Caco-2 (cell line): ENCODE results near the gene PRKCSH. TPM values are rescaled to one million over a fixed set of nuclear protein-coding genes. Genes with fewer than 3 reads are reported as not detected.

Experiments used
- BruUV-seq: library from RNA; stranded (reverse); fragments of 400-500 nt; replicated peaks from 2 replicates; lab custom pipeline; 2021; lab: Mats Ljungman, UMichigan
- CTCF ChIA-PET: fragments of 300-600 bp; sonication (Branson Sonifier 250); formaldehyde crosslinking; loops from one replicate; lab custom pipeline; 2022; ENCODE audit warnings: antibody characterized with exemption; lab: Charles Lee
- POLR2A ChIA-PET: fragments of 300-600 bp; sonication (Branson Sonifier 250); formaldehyde crosslinking; loops from one replicate; lab custom pipeline; 2022; ENCODE audit warnings: antibody characterized with exemption; lab: Charles Lee
- DNase-seq, 2 experiments: peaks; one replicate each; pipeline versions ENCODE4 v3.0.0 to v3.0.0-alpha.2; 2020 to 2022
- H3K27me3 ChIP-seq: replicated peaks from 2 replicates; pipeline ENCODE4 v1.6.0; 2011; ENCODE audit warnings: low read length; ENCODE audit not compliant: control insufficient read depth, insufficient read depth
- H3K36me3 ChIP-seq: 2 replicates; pipeline ENCODE4 v1.5.1; 2011; ENCODE audit warnings: low read length; ENCODE audit not compliant: control insufficient read depth, insufficient read depth
- H3K4me1 ChIP-seq: fragments of 250-450 bp; sonication (Bioruptor Pico); 2 replicates; pipeline ENCODE4 v1.5.1; 2020; ENCODE audit warnings: mild to moderate bottlenecking
- H3K4me3 ChIP-seq: 2 replicates; pipeline ENCODE4 v1.5.1; 2011; ENCODE audit warnings: low read depth, mild to moderate bottlenecking, control low read depth, low read length
- H3K9me3 ChIP-seq: fragments of 250-450 bp; sonication (Bioruptor Pico); 2 replicates; pipeline ENCODE4 v1.5.1; 2020; ENCODE audit warnings: mild to moderate bottlenecking, moderate library complexity
- H3K27ac Mint-ChIP-seq: one replicate; pipeline ENCODE4 v1.8.0; 2022; ENCODE audit warnings: mixed read lengths; ENCODE audit not compliant: unreplicated experiment
- H3K27me3 Mint-ChIP-seq: one replicate; pipeline ENCODE4 v1.8.0; 2022; ENCODE audit warnings: mixed read lengths; ENCODE audit not compliant: insufficient read depth, unreplicated experiment
- H3K36me3 Mint-ChIP-seq: one replicate; pipeline ENCODE4 v1.8.0; 2022; ENCODE audit warnings: mild to moderate bottlenecking, mixed read lengths; ENCODE audit not compliant: insufficient read depth, unreplicated experiment
- H3K4me1 Mint-ChIP-seq: one replicate; pipeline ENCODE4 v1.8.0; 2022; ENCODE audit warnings: low read depth, mixed read lengths; ENCODE audit not compliant: unreplicated experiment
- H3K4me3 Mint-ChIP-seq: one replicate; pipeline ENCODE4 v1.8.0; 2022; ENCODE audit warnings: mild to moderate bottlenecking, moderate library complexity, mixed read lengths; ENCODE audit not compliant: unreplicated experiment
- H3K9me3 Mint-ChIP-seq: one replicate; pipeline ENCODE4 v1.8.0; 2022; ENCODE audit warnings: mixed read lengths; ENCODE audit not compliant: unreplicated experiment
- CTCF ChIP-seq, 2 experiments: fragments of 200-600 bp in 1 of 2; IDR thresholded peaks; 1 replicate in 1 of 2; 2 replicates in 1 of 2; pipeline versions ENCODE4 v1.5.1 to v1.8.0; 2011 to 2022; ENCODE audit warnings: antibody characterized with exemption in 1 of 2, control low read depth in 1 of 2, inconsistent platforms in 1 of 2, low read depth in 1 of 2, low read length in 1 of 2, mild to moderate bottlenecking in 1 of 2, moderate library complexity in 1 of 2; ENCODE audit not compliant: insufficient read depth in 1 of 2, severe bottlenecking in 1 of 2, unreplicated experiment in 1 of 2
- intact Hi-C: fragments of 100-400 bp; cut with micrococcal nuclease; formaldehyde crosslinking; loops from one replicate; pipeline ENCODE4 v1.10.0; 2022; ENCODE audit not compliant: unreplicated experiment
- total RNA-seq: library from RNA; stranded (reverse); gene quantifications from 2 replicates; pipeline ENCODE4 v1.2.3, GENCODE V29; 2022

The PRKCSH gene
- total RNA-seq, 1 experiment from 2014 or later = 456 TPM

- TF ChIP-seq CTCF (IDR thresholded peaks at IDR 0.05; ENCODE audit: insufficient read depth in 1 of 2, low read depth in 1 of 2, low read length in 1 of 2, severe bottlenecking in 1 of 2, unreplicated experiment in 1 of 2) = no peak
- H3K27me3 Mint-ChIP-seq = no peaks in the 10 kb centered on the region
- no peaks in the 10 kb centered on the region for H3K4me1 Mint-ChIP-seq
- H3K36me3 Mint-ChIP-seq = peaks cover 43% of the 10 kb centered on the region
- H3K4me3 Mint-ChIP-seq = peak overlapping the region; percentile 100
- BruUV-seq = no TSS peak
- peak overlapping the region; percentile 100 for H3K27ac Mint-ChIP-seq
- H3K9me3 Mint-ChIP-seq = no peaks in the 10 kb centered on the region
- no peaks in the 10 kb centered on the region for H3K9me3 ChIP-seq
- POLR2A ChIA-PET = interaction anchor here (1.0 to 1.8 kb wide), 4 partner anchors 16 to 94 kb away, joined by 4 to 14 read pairs (median 10); partner anchors contain the start of genes ECSIT, RGL3 and SWSAP1
- H3K27me3 ChIP-seq = no peaks in the 10 kb centered on the region
- DNase-seq = no peak
- peaks cover 4% of the 10 kb centered on the region for H3K36me3 ChIP-seq
- intact Hi-C loops = loop anchor here (1.0 kb wide), 2 partner anchors 53 to 88 kb away; partner anchors contain the start of genes CCDC159 and TMEM205
- 0 out of 2 replicates have a peak, but pooled peaks cover 3% of the 10 kb centered on the region for H3K4me1 ChIP-seq
- CTCF ChIA-PET = interaction anchor here (0.6 to 1.4 kb wide), 7 partner anchors 11 to 141 kb away, joined by 3 to 29 read pairs (median 14); partner anchors contain the start of genes EPOR, RGL3 and SWSAP1
- H3K4me3 ChIP-seq = peak overlapping the region; percentile 45
Measured at GRCh38 chr19:11434703-11435056, 755 bp upstream of the PRKCSH start.

- no peaks in the 10 kb centered on the region for H3K4me1 Mint-ChIP-seq
- Histone ChIP-seq H3K9me3 (no peaks in the 10 kb centered on the region), H3K4me3 (peak overlapping the region; percentile 86), H3K27me3 (no peaks in the 10 kb centered on the region), H3K36me3 (peaks cover 4% of the 10 kb centered on the region), H3K4me1 (0 out of 2 replicates have a peak, but pooled peaks cover 3% of the 10 kb centered on the region)
- H3K27me3 Mint-ChIP-seq = no peaks in the 10 kb centered on the region
- H3K27ac Mint-ChIP-seq = peak overlapping the region; percentile 100
- H3K9me3 Mint-ChIP-seq = no peaks in the 10 kb centered on the region
- TSS peak; percentile 80 for BruUV-seq
- TF ChIP-seq CTCF (IDR thresholded peaks at IDR 0.05; ENCODE audit: insufficient read depth in 1 of 2, low read depth in 1 of 2, low read length in 1 of 2, severe bottlenecking in 1 of 2, unreplicated experiment in 1 of 2) = no peak
- POLR2A ChIA-PET = interaction anchor here (0.5 to 1.8 kb wide), 5 partner anchors 17 to 170 kb away, joined by 3 to 14 read pairs (median 7); partner anchors contain the start of genes ECSIT, RGL3 and SWSAP1
- intact Hi-C loops = loop anchor here (1.0 kb wide), 2 partner anchors 55 to 90 kb away; partner anchors contain the start of genes CCDC159 and TMEM205
- DNase-seq = peak; percentile 44 to 54
- H3K4me3 Mint-ChIP-seq = peak overlapping the region; percentile 100
- CTCF ChIA-PET = interaction anchor here (0.6 to 1.4 kb wide), 14 partner anchors 17 to 1761 kb away, joined by 3 to 29 read pairs (median 6); partner anchors contain the start of genes CCDC159, ECSIT, EPOR and RGL3
- H3K36me3 Mint-ChIP-seq = peaks cover 51% of the 10 kb centered on the region
Measured at GRCh38 chr19:11435833-11436313, 438 bp downstream of the PRKCSH start.

- DNase-seq = no peak
- Histone ChIP-seq H3K27me3 (no peaks in the 10 kb centered on the region), H3K9me3 (no peaks in the 10 kb centered on the region), H3K4me3 (no peak overlapping the region), H3K4me1 (0 out of 2 replicates have a peak, but pooled peaks cover 3% of the 10 kb centered on the region), H3K36me3 (peaks cover 4% of the 10 kb centered on the region)
- ChIA-PET CTCF (no interaction called here), POLR2A (no interaction called here)
- Mint-ChIP-seq H3K27ac (no peak overlapping the region), H3K36me3 (peaks cover 67% of the 10 kb centered on the region), H3K4me1 (no peaks in the 10 kb centered on the region), H3K4me3 (peak overlapping the region; percentile 38), H3K27me3 (no peaks in the 10 kb centered on the region), H3K9me3 (no peaks in the 10 kb centered on the region)
- intact Hi-C loops = no loop called here
- no peak for TF ChIP-seq CTCF (IDR thresholded peaks at IDR 0.05; ENCODE audit: insufficient read depth in 1 of 2, low read depth in 1 of 2, low read length in 1 of 2, severe bottlenecking in 1 of 2, unreplicated experiment in 1 of 2)
- BruUV-seq = no TSS peak
Measured at GRCh38 chr19:11437955-11438354, 2.5 kb downstream of the PRKCSH start.
